ENCODE results near the gene PPP1R12B.
"Not testable (repeated sequence)": the region's sequence is repeated elsewhere in the genome, so short reads cannot be mapped to it uniquely, and the experiment has no call there.

- TF ChIP-seq EZH2phosphoT487 (IDR thresholded peaks at IDR 0.05; ENCODE audit: low read depth, severe bottlenecking, unreplicated experiment); CTCF (IDR thresholded peaks at IDR 0.05; ENCODE audit: poor library complexity); EZH2 (IDR thresholded peaks at IDR 0.05; ENCODE audit: borderline replicate concordance): not testable (repeated sequence)
Observed at GRCh38 chr1:202484032-202484431, 135.5 kb downstream of the PPP1R12B start.
